Measurements from ENCODE around the gene CAMK2G.

CAMK2G gene

DNA sequence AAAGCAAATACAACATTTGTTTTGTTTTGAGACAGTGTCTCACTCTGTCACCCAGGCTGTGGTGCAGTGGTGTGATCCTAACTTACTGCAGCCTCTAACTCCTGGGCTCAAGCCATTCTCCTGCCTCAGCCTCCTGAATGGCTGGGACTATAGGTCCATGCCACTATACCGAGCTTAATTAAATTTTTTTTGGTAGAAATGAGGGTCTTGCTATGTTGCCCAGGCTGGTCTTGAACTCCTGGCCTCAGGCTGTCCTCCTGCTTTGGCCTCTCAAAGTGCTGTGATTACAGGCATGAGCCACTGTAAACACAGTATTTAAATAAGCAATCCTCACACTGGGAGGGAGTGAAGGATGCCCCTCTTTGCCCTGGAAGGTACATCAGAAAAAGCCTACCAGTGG, 4.0 kb upstream of the CAMK2G start:
- no peak for DNase-seq

DNA sequence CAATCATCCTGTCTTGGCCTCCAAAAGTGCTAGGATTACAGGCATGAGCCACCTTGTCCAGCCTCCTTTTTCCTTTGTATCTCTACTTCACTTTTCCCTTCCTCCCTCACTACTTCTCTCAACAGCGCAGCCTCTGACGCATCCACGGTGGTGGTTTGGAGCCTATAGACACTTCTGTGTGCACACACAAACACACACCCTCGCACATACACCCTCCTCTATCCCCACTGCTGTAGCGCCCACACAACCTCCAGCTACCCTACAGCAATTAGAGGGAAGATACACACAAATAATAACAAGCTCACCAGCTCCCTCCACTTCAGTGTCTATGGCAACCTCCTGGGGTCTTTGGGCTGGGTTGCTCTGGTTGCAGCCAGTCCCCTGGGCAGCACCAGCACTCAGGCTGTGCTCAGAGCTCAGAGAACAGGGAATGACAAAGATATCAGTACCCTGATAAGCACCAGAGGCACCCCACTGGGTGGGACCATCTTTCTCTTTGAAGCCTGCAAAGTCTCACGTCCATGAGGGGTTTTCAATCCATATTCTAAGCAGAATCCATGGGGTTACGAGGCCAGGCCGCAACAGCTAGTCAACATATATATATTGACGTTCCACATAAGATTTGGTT, 3.3 kb upstream of the CAMK2G start:
- no peak for DNase-seq

GRCh38 chr10:73876971-73877370, 2.6 kb upstream of the CAMK2G start:
- no peak for DNase-seq

DNA sequence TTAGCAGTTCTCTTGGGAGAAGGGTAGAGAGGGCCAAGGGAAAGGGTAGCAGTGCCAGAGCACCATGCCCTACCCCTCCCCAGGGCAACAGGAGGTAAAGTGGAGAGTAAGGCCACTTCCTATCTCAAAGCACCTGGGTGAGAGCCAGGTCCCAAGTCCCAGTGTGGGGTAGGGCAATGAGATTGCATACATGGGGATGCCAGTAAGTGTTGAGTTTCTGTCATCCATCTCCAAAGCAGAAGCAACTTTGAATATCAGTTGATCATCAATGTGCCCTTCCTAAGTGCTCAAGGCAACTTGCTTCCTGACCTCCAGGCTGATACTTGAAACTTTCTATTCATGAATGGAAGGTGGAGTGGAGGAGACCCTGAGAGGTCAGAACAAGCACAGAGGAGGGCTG, 2.2 kb upstream of the CAMK2G start:
- DNase-seq = no peak

DNA sequence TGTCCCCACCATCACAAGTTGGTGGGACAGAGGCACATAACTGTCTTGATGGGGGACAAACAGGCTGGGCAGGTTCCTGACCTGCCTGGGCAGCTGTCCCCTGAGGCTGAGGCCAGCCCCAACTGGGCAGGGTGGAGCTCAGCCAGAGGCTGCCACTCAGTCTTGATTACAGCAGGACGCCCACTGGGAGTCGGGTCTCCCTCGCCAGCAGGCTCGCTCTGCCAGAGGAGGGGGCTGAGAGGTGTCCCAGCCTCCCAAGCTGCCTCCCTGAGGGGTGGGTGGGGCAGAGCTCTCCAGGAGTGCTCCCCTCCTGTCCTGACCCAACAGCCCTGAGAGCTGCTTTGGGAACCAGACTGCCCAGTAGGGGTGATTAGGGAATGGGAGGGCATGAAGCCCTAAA, 1.8 kb upstream of the CAMK2G start:
- DNase-seq = no peak

GRCh38 chr10:73875139-73875475, 752 bp upstream of the CAMK2G start:
- DNase-seq = no peak

DNA sequence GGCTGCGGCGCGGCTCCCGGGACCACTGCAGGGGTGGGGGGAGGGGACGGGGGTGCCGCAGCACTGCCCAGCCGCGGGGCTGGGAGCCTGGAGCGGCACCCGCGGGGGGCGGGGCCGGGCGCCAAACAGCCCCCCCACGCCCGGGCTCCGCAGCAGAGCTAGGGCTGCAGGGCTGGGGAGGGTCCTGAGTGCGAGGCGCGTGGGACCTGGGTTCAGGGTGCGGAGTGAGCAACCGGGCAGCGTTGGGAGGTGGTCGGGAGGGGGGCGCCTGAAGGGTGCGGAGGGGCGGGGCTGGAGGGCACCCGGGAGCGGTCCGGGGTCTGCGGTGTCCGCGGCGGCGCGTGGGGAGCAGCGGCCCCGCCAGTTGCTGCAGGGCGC, 528 bp downstream of the CAMK2G start:
- no peak for DNase-seq

DNA sequence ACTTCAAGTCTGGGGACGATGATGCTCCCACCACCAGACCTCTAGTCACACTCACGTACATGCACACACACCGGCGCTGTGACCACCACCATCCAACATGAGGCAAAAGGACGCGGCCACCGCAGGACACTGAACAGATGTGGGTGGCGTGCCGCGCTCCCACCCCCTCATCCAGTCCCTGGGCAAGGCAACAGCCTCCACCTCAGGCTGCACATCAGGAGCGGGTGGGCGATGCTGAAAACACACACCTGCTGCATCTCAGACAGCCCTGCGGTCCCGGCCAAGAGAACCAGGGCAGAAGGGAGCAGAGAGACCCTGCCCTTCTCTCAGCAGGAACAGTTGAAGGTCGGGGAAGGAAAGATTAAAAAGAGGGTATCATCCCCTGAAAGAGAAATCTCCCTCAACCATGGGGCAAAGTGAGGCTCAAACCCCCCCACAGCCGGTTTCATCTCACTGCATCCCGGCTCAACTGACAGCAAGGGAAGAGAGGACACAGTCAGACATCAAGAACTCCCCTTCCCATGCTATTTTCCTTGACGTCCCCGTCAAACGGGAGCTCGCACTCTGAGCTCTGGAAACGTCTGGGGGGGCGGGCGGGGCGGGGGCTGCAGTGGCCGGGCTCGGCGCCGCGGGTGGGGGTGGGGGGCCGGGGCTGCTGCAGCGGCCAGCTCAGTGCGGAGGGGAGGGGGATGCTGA, 1.1 kb downstream of the CAMK2G start:
- DNase-seq = no peak

- DNase-seq = peak; percentile 40
Measured at GRCh38 chr10:73872190-73872710, 2.1 kb downstream of the CAMK2G start.

DNA sequence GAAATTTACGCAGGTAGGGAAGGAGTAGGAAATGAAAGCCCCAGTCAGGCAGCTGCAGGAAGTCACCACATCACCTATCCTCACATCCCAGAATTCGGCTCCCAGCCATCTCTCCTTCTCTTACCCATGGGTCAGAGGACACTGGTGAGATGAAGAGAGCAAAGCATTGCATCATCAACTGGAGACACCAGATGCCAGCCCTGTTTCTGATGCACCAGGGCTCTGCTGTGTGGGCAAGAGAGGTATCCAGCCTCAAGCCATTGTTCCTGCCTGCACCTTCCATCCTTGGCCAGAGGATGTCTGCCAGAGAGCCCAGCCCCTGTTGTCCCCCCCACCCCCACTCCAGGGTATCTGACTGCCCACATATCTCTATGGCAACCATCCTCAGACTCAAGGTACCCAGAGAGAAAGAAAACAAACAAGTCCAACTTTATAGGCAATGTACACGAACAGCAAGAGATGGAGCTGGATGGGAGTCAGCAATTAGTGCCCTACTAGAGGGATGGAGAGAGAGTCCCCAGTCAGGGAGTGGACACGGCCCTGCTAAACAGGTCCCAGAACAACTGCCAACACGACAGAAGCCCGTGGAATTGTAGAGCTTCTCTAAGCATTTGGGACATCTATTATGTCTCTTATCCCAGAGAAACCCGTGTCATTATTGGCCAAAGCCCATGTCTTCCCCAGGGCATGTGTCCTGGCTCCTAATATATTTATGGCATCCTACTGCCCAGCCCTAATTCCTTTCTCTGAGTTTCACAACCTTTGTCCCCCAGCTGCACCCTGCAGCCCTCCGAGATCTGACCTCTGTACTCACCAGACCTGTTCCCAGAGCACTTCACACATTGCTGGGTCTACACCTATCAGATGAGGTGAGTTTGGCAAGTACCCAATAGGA, 2.8 kb downstream of the CAMK2G start:
- DNase-seq = no peak

- DNase-seq = no peak
Measured at GRCh38 chr10:73868655-73869195, 5.6 kb downstream of the CAMK2G start.

GRCh38 chr10:73867871-73868631, 6.3 kb downstream of the CAMK2G start:
- DNase-seq = no peak

GRCh38 chr10:73867126-73867807, 7.1 kb downstream of the CAMK2G start:
- DNase-seq = no peak

- no peak for DNase-seq
Measured at GRCh38 chr10:73866621-73867020, 7.7 kb downstream of the CAMK2G start.

- DNase-seq = no peak
Measured at GRCh38 chr10:73865459-73866442, 8.6 kb downstream of the CAMK2G start.

- no peak for DNase-seq
Measured at GRCh38 chr10:73865107-73865458, 9.3 kb downstream of the CAMK2G start.

DNA sequence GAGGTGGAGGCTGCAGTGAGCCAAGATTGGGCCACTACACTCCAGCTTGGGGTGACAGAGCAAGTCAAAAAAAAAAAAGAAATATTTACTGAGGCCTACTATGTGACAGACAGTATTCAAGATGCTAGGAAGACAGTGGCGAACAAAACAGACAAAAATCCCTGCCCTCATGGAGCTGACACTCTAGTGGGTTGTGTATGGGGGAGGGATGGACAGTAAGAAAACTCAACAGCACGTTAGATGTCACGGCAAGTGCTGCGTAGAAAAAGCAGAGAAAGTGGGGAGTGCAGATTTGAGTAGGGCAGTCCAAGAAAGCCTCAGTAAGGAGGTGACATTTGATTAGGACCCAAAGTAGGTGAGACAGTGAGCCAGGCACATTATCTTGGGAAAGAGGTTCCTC, 10.1 kb downstream of the CAMK2G start:
- DNase-seq = no peak

GRCh38 chr10:73863039-73863817, 11.1 kb downstream of the CAMK2G start:
- DNase-seq = no peak

- DNase-seq = no peak
Measured at GRCh38 chr10:73862011-73862410, 12.3 kb downstream of the CAMK2G start.

All from NCI-H1694 treated with DMSO at 0.1 percent for 48 hours (cell line).